IMR-90 (cell line): Measurements from ENCODE around the gene PLA2G4C. TPM values are rescaled to one million over a fixed set of nuclear protein-coding genes. Genes with fewer than 3 reads are reported as not detected.

Source experiments
- ATAC-seq: fragments of 200-7000 bp; cut with Tn5 transposase; 2 replicates; pipeline ENCODE4 v1.9.1; 2020; ENCODE audit warnings: low read depth, mild to moderate bottlenecking, moderate library complexity
- BruUV-seq: library from RNA; stranded (reverse); fragments of 400-500 nt; replicated peaks from 2 replicates; lab custom pipeline; 2021; lab: Mats Ljungman, UMichigan
- CTCF ChIA-PET: fragments of 300-600 bp; formaldehyde crosslinking; extraction: SDS; loops from one replicate; lab custom pipeline; 2021; ENCODE audit warnings: antibody characterized with exemption; lab: Yijun Ruan, JAX
- POLR2A ChIA-PET: fragments of 300-600 bp; sonication (Branson Sonifier 250); formaldehyde crosslinking; loops from one replicate; lab custom pipeline; 2022; ENCODE audit warnings: antibody characterized with exemption; ENCODE audit not compliant: unreplicated experiment; lab: Charles Lee
- DNase-seq: peaks from one replicate; pipeline ENCODE4 v3.0.0; 2013
- H2AFZ ChIP-seq: replicated peaks from 2 replicates; pipeline ENCODE3; 2013; ENCODE audit warnings: low read length, mild to moderate bottlenecking; ENCODE audit not compliant: poor library complexity
- H2AK5ac ChIP-seq: 2 replicates; pipeline ENCODE4 v1.6.1; 2013; ENCODE audit warnings: low read depth, low read length, inconsistent platforms
- H2AK9ac ChIP-seq: replicated peaks from 2 replicates; pipeline ENCODE3; 2013; ENCODE audit warnings: mild to moderate bottlenecking, low read depth, low read length, moderate library complexity; ENCODE audit not compliant: poor library complexity
- H2BK120ac ChIP-seq: 2 replicates; pipeline ENCODE4 v1.6.1; 2013; ENCODE audit warnings: low read depth, low read length, inconsistent platforms
- H2BK15ac ChIP-seq: 3 replicates; pipeline ENCODE4 v1.6.1; 2013; ENCODE audit warnings: low read depth, low read length, inconsistent platforms
- H2BK20ac ChIP-seq: 2 replicates; pipeline ENCODE4 v1.6.1; 2013; ENCODE audit warnings: low read depth, mild to moderate bottlenecking, inconsistent platforms, low read length, moderate library complexity
- H2BK5ac ChIP-seq: 2 replicates; pipeline ENCODE4 v1.6.1; 2013; ENCODE audit warnings: mild to moderate bottlenecking, low read depth, low read length, inconsistent platforms; ENCODE audit not compliant: poor library complexity, severe bottlenecking
- H3K14ac ChIP-seq: replicated peaks from 2 replicates; pipeline ENCODE4 v1.6.1; 2013; ENCODE audit warnings: low read depth, low read length, inconsistent platforms
- H3K18ac ChIP-seq: 2 replicates; pipeline ENCODE4 v1.6.1; 2013; ENCODE audit warnings: low read depth, low read length, control low read depth
- H3K23ac ChIP-seq: 2 replicates; pipeline ENCODE4 v1.6.1; 2013; ENCODE audit warnings: low read depth, low read length, inconsistent platforms
- H3K27ac ChIP-seq: 2 replicates; pipeline ENCODE4 v1.5.1; 2013; ENCODE audit warnings: mild to moderate bottlenecking, control low read depth, low read length; ENCODE audit not compliant: insufficient read depth
- H3K27me3 ChIP-seq: 2 replicates; pipeline ENCODE4 v1.6.1; 2013; ENCODE audit warnings: low read length; ENCODE audit not compliant: control insufficient read depth, insufficient read depth
- H3K36me3 ChIP-seq: 2 replicates; pipeline ENCODE4 v1.6.1; 2013; ENCODE audit warnings: low read length, mixed read lengths; ENCODE audit not compliant: control insufficient read depth, insufficient read depth
- H3K4ac ChIP-seq: 2 replicates; pipeline ENCODE4 v1.6.1; 2013; ENCODE audit warnings: low read depth, low read length, inconsistent platforms
- H3K4me1 ChIP-seq: 2 replicates; pipeline ENCODE4 v1.6.1; 2013; ENCODE audit warnings: low read length, mixed read lengths; ENCODE audit not compliant: control insufficient read depth, insufficient read depth
- H3K4me2 ChIP-seq: 2 replicates; pipeline ENCODE4 v1.6.1; 2013; ENCODE audit warnings: low read depth, mild to moderate bottlenecking, control low read depth, low read length, moderate library complexity
- H3K4me3 ChIP-seq: 2 replicates; pipeline ENCODE4 v1.5.1; 2013; ENCODE audit warnings: low read depth, mild to moderate bottlenecking, control low read depth, low read length, moderate library complexity; ENCODE audit not compliant: insufficient read depth
- H3K56ac ChIP-seq: 2 replicates; pipeline ENCODE4 v1.6.1; 2013; ENCODE audit warnings: low read length, inconsistent platforms; ENCODE audit not compliant: insufficient read depth; ENCODE audit errors: extremely low read depth
- H3K79me1 ChIP-seq, 2 experiments: 2 replicates each; pipeline ENCODE4 v1.6.1; 2013; ENCODE audit warnings: low read length in 2 of 2, inconsistent platforms in 1 of 2, low read depth in 1 of 2
- H3K9ac ChIP-seq: 2 replicates; pipeline ENCODE4 v1.6.1; 2013; ENCODE audit warnings: low read depth, low read length, control low read depth
- H3K9me1 ChIP-seq: 2 replicates; pipeline ENCODE4 v1.6.1; 2013; ENCODE audit warnings: low read length, inconsistent platforms; ENCODE audit not compliant: insufficient read depth
- H3K9me3 ChIP-seq: 2 replicates; pipeline ENCODE4 v1.6.1; 2013; ENCODE audit warnings: low read length; ENCODE audit not compliant: control insufficient read depth, insufficient read depth
- H4K20me1 ChIP-seq: 2 replicates; pipeline ENCODE4 v1.6.1; 2013; ENCODE audit warnings: low read length, inconsistent platforms; ENCODE audit not compliant: insufficient read depth
- H4K5ac ChIP-seq: 2 replicates; pipeline ENCODE4 v1.6.1; 2013; ENCODE audit warnings: mild to moderate bottlenecking, low read depth, low read length, control low read depth
- H4K8ac ChIP-seq, 2 experiments: 2 replicates each; pipeline ENCODE4 v1.6.1; 2013; ENCODE audit warnings: low read depth in 2 of 2, low read length in 2 of 2, control low read depth in 1 of 2, inconsistent platforms in 1 of 2
- H4K91ac ChIP-seq: 2 replicates; pipeline ENCODE4 v1.6.1; 2013; ENCODE audit warnings: low read depth, low read length, inconsistent platforms; ENCODE audit not compliant: insufficient read depth
- BHLHE40 ChIP-seq: fragments of 150-350 bp; IDR thresholded peaks from 2 replicates; pipeline ENCODE4 v1.6.1; 2016; ENCODE audit warnings: mild to moderate bottlenecking, low read depth, low read length
- CEBPB ChIP-seq: IDR thresholded peaks from 2 replicates; pipeline ENCODE4 v1.6.1; 2012; ENCODE audit warnings: low read depth, low read length, improper control_type of control experiment
- CHD1 ChIP-seq: IDR thresholded peaks from 2 replicates; pipeline ENCODE4 v1.6.1; 2012; ENCODE audit warnings: low read depth, low read length, improper control_type of control experiment
- CTCF ChIP-seq: conservative IDR thresholded peaks from 2 replicates; pipeline ENCODE4 v1.5.1; 2012; ENCODE audit warnings: mild to moderate bottlenecking, low read depth, low read length, improper control_type of control experiment
- ELK1 ChIP-seq: fragments of 150-350 bp; IDR thresholded peaks from 2 replicates; pipeline ENCODE4 v1.6.1; 2016; ENCODE audit warnings: low read depth, mild to moderate bottlenecking, low read length, moderate library complexity, borderline replicate concordance
- FOS ChIP-seq: fragments of 150-350 bp; IDR thresholded peaks from 2 replicates; pipeline ENCODE4 v1.6.1; 2016; ENCODE audit warnings: low read depth, low read length
- MAFK ChIP-seq: IDR thresholded peaks from 2 replicates; pipeline ENCODE4 v1.6.1; 2012; ENCODE audit warnings: low read depth, low read length, improper control_type of control experiment
- MAZ ChIP-seq: IDR thresholded peaks from 2 replicates; pipeline ENCODE4 v1.6.1; 2012; ENCODE audit warnings: low read depth, mild to moderate bottlenecking, low read length, improper control_type of control experiment, moderate library complexity, borderline replicate concordance
- MXI1 ChIP-seq: IDR thresholded peaks from 2 replicates; pipeline ENCODE4 v1.6.1; 2012; ENCODE audit warnings: low read depth, mild to moderate bottlenecking, low read length, moderate library complexity, borderline replicate concordance
- NFE2L2 ChIP-seq: fragments of 150-350 bp; IDR thresholded peaks from 2 replicates; pipeline ENCODE4 v1.6.1; 2016; ENCODE audit warnings: low read depth, mild to moderate bottlenecking, low read length
- POLR2A ChIP-seq: IDR thresholded peaks from 2 replicates; pipeline ENCODE4 v1.6.1; 2012; ENCODE audit warnings: mild to moderate bottlenecking, low read depth, low read length
- RAD21 ChIP-seq: IDR thresholded peaks from 2 replicates; pipeline ENCODE4 v1.6.1; 2012; ENCODE audit warnings: low read length, improper control_type of control experiment
- RCOR1 ChIP-seq: IDR thresholded peaks from 2 replicates; pipeline ENCODE4 v1.6.1; 2012; ENCODE audit warnings: mild to moderate bottlenecking, low read length, improper control_type of control experiment; ENCODE audit not compliant: insufficient replicate concordance
- SMC3 ChIP-seq: fragments of 150-350 bp; IDR thresholded peaks from 2 replicates; pipeline ENCODE4 v1.6.1; 2016; ENCODE audit warnings: low read depth, mild to moderate bottlenecking, antibody characterized with exemption, low read length, moderate library complexity
- USF2 ChIP-seq: fragments of 150-350 bp; IDR thresholded peaks from 2 replicates; pipeline ENCODE4 v1.6.1; 2017; ENCODE audit warnings: mild to moderate bottlenecking, antibody characterized with exemption, low read length, low read depth
- WGBS, 2 experiments: methylation state at CpG; one replicate each; pipeline versions ENCODE4 v1.1.5 to v1.1.7; 2013; ENCODE audit warnings: missing lambda C conversion rate in 2 of 2; ENCODE audit not compliant: insufficient read length in 1 of 2; ENCODE audit errors: extremely low coverage in 2 of 2; 5-methylcytosine and 5-hydroxymethylcytosine counted together
- dilution Hi-C: fragments of 300-500 bp; cut with HindIII; formaldehyde crosslinking; loops from one replicate; pipeline ENCODE4 v1.14.3; 2018; ENCODE audit warnings: low sequenced_read_pairs; ENCODE audit not compliant: unreplicated experiment
- in situ Hi-C: fragments of 300-500 bp; cut with MboI; formaldehyde crosslinking; loops from 3 replicates; pipeline ENCODE4 v1.14.3; 2019; ENCODE audit warnings: low sequenced_read_pairs, inconsistent platforms, mixed read lengths
- intact Hi-C: fragments of 100-400 bp; cut with micrococcal nuclease; formaldehyde crosslinking; loops from 2 replicates; pipeline ENCODE4 v1.10.0; 2022
- polyA plus RNA-seq, 3 experiments: library from polyadenylated mRNA; depleted of rRNA; stranded (reverse); fragments of >200 nt; gene quantifications; 2 replicates each; pipeline ENCODE4 v1.2.3, GENCODE V29; 2012; ENCODE audit warnings: low replicate concordance in 1 of 3
- total RNA-seq: library from RNA; depleted of rRNA; stranded (reverse); fragments of >200 nt; gene quantifications from 2 replicates; pipeline ENCODE4 v1.2.3, GENCODE V29; 2012

PLA2G4C gene
- total and polyA plus RNA-seq, 2 of the 4 experiments (the other 2 are of a cell fraction), result 4.3 to 5.7 TPM

GRCh38 chr19:48113190-48113917 lies 2.7 kb upstream of the PLA2G4C start:
- H3K18ac ChIP-seq, result no peak overlapping the region
- no TSS peak for BruUV-seq
- no peak overlapping the region for H3K4me2 ChIP-seq
- H2BK5ac ChIP-seq, result no peak overlapping the region
- no peaks in the 10 kb centered on the region for H3K4me1 ChIP-seq
- H4K8ac ChIP-seq, result no peak overlapping the region; a peak in 1 of 4 replicates
- peaks cover 0 to 5% of the 10 kb centered on the region in 2 experiments; a peak in 1 of 4 replicates for H3K79me1 ChIP-seq
- H4K5ac ChIP-seq, result no peak overlapping the region
- H3K36me3 ChIP-seq, result peaks cover 3% of the 10 kb centered on the region; the same call in 1 of the 2 replicates
- no peak overlapping the region; the same call in 1 of the 2 replicates for H3K14ac ChIP-seq
- intact Hi-C loops (no loop called here), in situ Hi-C loops (no loop called here), dilution Hi-C loops (no loop called here)
- no peak overlapping the region for H4K91ac ChIP-seq
- H2AK9ac ChIP-seq, result no peak overlapping the region
- ATAC-seq, result no peak
- H2BK15ac ChIP-seq, result no peak overlapping the region
- H3K27ac ChIP-seq, result no peak overlapping the region
- H2BK120ac ChIP-seq, result no peak overlapping the region
- no peak overlapping the region for H3K23ac ChIP-seq
- peaks cover 13% of the 10 kb centered on the region; the same call in 1 of the 2 replicates for H3K9me1 ChIP-seq
- H3K9ac ChIP-seq, result no peak overlapping the region
- H2AK5ac ChIP-seq, result no peak overlapping the region
- H3K56ac ChIP-seq, result no peak overlapping the region
- H3K27me3 ChIP-seq, result no peaks in the 10 kb centered on the region
- peak overlapping the region; percentile 64 for H2AFZ ChIP-seq
- H2BK20ac ChIP-seq, result no peak overlapping the region
- ChIA-PET POLR2A (no interaction called here), CTCF (no interaction called here)
- no peaks in the 10 kb centered on the region for H3K9me3 ChIP-seq
- H3K4me3 ChIP-seq, result no peak overlapping the region
- WGBS, 2 experiments, result 80% methylated on average over 6 of the region's 16 CpGs; no CpG with 5 or more reads in 1 of the 2 experiments
- H4K20me1 ChIP-seq, result 0 out of 2 replicates have a peak, but pooled peaks cover 4% of the 10 kb centered on the region
- H3K4ac ChIP-seq, result no peak overlapping the region
- peak; percentile 18 for DNase-seq
- TF ChIP-seq MAFK (no peak), RCOR1 (no peak), MAZ (no peak), ELK1 (no peak), FOS (no peak), USF2 (no peak), RAD21 (no peak), CHD1 (no peak), NFE2L2 (no peak), CTCF (no peak), CEBPB (no peak), MXI1 (no peak), SMC3 (no peak), POLR2A (no peak), BHLHE40 (no peak)
